Heart left ventricle (tissue), 13 donors: ENCODE measurements around the gene TXNDC17.

Source experiments
- POLR2A ChIP-seq, 2 donors: fragments of 450-650 bp; IDR thresholded peaks; one replicate each; pipeline ENCODE4 v1.6.1; 2017; ENCODE audit warnings: antibody characterized with exemption in 2 of 2, mild to moderate bottlenecking in 2 of 2, moderate library complexity in 2 of 2
- TF ChIP-seq, protein P1 (sequence below), 12 donors: fragments of 200-600 bp; sonication (generic) in 4 of 12; IDR thresholded peaks; one replicate each; pipeline versions ENCODE4 v1.5.0 to v1.8.0; 2018 to 2022; ENCODE audit warnings: antibody characterized with exemption in 12 of 12, mild to moderate bottlenecking in 5 of 12
- donor health status: ischemic (EF 13 %, LVEDD 7.1; RV severe dilation, severe dysfunction).
- donor health status: DM: no; HTN: yes; CAD: no.
- donor health status: DM: no; HTN: no; CAD: no.
- donor health status: ischemic (EF 25% LVEDD 6.9; RV normal size, moderate dysfunction).
- donor health status: ischemic (EF 25% LVEDD 5.7; RV mildly dilated, moderate dysfunction).
- donor health status: ischemic (EF 35%, LVEDD 5.7; RV mildly dilated, moderate dysfunction).
- donor health status: nonischemic (EF 11% LVEDD 7.7; RV severe dilation, severe dysfunction).
- donor health status: DM: yes; HTN: yes; CAD: no.
- donor health status: PGD.
- donor health status: ischemic (EF 29% LVEDD 5.4; RV normal size, mild dysfunction).
- donor health status: nonischemic (EF 23%, LVEDD 6.1; RV moderate dilation, normal function).

DNA sequence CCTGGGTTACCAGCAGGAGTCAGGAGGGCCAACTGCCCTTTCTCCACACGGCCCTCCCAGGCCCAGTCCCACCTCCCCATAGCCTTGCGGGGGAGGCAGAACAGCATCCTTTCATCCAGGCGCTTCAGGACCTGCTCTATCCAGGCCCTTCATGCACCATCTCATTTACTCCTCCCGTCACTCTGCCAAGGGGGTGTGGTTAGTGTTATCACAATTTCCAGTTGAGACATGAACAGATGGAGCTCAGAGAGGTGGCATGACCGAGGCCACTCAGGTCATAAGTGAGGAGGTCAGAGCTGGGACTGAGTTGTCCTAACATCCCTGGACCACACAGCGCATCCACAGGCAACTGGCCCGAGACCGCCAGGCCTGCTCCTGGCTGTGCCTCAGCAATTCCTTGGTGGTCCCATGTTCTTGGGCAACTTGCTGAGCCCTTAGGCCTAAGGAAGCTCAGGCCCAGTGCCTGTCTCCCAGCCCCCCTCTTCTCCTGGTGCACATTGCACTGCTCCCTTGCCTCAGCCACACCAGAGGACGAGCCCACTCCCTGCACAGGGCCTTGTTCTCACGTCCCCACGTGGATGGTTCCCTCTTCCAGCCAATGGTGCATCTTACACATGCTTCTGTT, 34.5 kb downstream of the TXNDC17 start:
- TF ChIP-seq, protein P1, sequence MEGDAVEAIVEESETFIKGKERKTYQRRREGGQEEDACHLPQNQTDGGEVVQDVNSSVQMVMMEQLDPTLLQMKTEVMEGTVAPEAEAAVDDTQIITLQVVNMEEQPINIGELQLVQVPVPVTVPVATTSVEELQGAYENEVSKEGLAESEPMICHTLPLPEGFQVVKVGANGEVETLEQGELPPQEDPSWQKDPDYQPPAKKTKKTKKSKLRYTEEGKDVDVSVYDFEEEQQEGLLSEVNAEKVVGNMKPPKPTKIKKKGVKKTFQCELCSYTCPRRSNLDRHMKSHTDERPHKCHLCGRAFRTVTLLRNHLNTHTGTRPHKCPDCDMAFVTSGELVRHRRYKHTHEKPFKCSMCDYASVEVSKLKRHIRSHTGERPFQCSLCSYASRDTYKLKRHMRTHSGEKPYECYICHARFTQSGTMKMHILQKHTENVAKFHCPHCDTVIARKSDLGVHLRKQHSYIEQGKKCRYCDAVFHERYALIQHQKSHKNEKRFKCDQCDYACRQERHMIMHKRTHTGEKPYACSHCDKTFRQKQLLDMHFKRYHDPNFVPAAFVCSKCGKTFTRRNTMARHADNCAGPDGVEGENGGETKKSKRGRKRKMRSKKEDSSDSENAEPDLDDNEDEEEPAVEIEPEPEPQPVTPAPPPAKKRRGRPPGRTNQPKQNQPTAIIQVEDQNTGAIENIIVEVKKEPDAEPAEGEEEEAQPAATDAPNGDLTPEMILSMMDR (IDR thresholded peaks at IDR 0.05), result no peak
- no peak for TF ChIP-seq POLR2A (IDR thresholded peaks at IDR 0.05)
